T-helper 9 cell (primary cell): Measurements from ENCODE around the gene SNX32.
"Not testable (repeated sequence)": the region's sequence is repeated elsewhere in the genome, so short reads cannot be mapped to it uniquely, and the experiment has no call there.

Experiments used
- DNase-seq: peaks from one replicate; pipeline ENCODE4 v3.0.0-alpha.2; 2020

Gene SNX32

DNA sequence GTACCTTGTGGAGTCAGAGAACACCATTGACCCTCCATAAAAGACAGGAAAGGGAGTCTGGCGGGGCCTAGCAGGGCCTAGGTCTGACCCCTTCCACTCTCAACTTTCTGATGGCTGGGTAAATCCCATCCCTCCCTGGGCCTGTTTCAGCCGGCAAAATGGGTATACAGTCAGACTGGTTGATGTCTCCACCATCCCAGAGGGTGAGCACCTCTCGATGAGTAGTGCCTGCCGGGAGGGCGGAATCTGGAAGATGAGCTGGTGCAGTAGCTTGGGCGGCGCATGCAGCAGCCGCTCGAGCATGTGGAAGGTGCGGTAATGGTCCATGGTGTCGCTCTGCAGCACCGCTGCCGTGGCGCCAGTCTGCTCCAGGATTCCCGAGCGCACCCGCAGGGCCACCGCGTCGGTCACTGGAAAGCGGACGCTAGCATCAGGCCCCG lies 54.0 kb downstream of the SNX32 start:
- DNase-seq, result no peak

DNA sequence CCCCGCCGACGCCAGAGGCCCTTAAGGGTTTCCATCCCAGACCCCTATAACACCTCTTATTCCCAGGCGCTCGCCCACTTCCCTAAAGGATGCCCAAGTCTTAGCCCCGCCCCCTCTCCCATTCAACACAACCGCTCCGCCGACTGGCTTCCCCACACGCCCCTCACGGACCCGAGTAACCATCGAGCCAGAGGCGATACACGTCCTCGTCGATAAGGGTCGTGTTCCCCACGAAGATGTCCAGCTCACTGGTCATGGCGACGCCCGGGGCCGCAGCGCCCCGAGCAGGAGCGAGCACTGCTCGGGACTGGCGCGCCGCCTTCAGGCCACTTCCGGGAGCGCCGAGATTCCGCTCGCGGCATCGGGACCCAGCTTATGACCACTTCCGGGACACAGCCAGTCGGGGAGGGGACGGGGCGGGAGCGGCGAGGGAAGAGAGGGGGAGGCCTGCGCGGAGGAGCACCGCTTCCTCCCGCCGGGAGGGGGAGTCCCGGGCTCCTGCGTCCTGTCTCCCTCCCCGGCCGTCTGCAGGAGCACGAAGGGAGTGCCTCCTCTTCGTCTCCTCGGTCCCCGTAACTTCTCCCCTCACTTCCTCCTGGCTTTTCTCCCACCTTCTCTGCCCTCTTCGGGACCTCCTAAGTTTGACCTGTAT lies 54.5 kb downstream of the SNX32 start, which contains the start of gene FIBP:
Gene FIBP (minus strand): TSS at position 309 of the 652 bp plus-strand sequence. CDS start 53 bp downstream, at position 256.
- DNase-seq, result peak; percentile 95

DNA sequence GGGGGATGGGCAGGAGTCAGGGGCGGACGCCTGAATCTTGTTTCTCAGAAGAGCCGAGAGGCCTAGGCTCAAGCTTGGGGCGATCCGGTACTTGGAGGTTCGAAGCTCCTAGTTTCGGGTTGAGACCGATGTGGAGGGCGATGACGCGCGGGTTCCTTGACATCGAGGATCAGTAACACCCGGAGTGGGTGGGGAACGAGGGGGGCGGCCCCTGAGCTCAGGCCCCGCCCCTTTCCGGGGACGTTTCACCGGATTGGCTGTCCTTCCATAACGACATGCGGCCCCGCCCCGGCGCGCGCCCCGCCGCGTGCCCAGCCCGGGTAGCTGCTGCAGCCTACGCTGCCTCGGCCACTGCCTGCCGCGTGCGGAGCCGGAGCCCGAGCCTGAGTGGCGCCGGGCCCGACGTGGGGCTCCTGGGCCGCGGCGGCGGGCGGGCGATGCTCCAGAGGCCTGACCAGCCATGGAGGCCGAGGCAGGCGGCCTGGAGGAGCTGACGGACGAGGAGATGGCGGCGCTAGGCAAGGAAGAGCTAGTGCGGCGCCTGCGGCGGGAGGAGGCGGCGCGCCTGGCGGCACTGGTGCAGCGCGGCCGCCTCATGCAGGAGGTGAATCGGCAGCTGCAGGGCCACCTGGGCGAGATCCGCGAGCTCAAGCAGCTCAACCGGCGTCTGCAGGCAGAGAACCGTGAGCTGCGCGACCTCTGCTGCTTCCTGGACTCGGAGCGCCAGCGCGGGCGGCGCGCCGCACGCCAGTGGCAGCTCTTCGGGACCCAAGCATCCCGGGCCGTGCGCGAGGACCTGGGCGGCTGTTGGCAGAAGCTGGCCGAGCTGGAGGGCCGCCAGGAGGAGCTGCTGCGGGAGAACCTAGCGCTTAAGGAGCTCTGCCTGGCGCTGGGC lies 56.8 kb downstream of the SNX32 start, which contains the start of gene CCDC85B:
Gene CCDC85B (plus strand): TSS at position 350 of the 895 bp plus-strand sequence. CDS start 111 bp downstream, at position 461.
- DNase-seq, result peak; percentile 98

DNA sequence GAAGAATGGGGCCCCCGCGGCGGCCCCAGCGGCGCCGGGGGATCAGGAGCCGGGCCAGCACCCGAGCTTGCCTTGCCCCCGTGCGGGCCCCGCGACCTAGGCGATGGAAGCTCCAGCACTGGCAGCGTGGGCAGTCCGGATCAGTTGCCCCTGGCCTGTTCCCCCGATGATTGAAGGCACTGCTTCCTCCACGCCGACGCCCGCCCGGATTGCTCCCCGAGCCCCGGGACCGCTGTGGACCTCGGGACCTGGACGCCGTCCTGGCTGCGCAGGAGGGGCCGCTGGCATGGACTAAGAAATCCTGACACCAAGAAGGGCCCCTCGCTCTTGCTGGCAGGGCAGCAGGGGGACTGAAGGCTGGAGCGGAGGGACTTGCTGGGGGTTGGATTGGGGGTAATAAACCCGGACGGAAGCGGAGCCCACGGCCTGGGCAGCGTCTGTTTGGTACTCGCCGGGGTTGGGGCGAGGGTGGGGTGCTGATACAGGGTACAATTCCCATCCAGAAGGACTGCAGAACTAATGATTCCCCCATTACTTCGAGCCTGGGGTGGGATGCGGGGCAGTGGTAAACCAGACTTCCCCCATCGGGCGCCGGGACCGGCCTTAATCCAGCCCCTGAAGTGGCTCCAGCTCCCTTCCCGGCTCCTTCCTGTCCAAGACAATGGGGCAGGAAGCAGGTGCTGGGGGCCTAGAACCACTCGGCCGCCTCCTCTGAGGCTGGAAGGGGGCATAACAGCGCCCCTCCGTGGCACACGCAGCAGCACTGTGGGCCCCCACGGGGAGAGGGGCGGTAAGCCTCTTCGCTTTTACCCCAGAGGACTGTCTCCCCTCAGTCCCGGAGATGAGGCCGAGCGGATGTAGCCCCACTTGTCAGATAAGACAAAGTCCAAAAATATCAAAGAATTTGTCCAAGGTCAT lies 57.7 kb downstream of the SNX32 start:
- no peak for DNase-seq

DNA sequence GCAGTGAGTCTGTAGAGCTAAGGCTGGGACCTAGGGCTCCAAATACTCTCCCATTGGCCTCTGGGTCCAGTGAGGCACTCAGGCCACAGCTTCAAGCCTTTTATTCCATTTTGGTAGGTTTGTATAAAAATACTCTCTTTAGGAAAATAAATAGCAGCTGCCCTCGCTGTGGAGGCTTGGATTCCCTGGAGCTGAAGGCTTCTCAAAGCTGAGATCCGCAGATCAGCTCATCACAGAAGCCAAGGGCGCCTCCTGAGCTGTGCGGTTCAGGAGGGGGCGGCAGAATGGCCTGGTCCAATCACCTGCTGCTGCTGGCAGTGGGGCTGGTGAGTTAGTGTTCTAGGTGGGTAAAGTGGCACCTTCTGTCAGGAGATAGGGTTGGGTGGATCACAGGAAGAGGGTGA lies 58.4 kb downstream of the SNX32 start:
- DNase-seq, result not testable (repeated sequence)

DNA sequence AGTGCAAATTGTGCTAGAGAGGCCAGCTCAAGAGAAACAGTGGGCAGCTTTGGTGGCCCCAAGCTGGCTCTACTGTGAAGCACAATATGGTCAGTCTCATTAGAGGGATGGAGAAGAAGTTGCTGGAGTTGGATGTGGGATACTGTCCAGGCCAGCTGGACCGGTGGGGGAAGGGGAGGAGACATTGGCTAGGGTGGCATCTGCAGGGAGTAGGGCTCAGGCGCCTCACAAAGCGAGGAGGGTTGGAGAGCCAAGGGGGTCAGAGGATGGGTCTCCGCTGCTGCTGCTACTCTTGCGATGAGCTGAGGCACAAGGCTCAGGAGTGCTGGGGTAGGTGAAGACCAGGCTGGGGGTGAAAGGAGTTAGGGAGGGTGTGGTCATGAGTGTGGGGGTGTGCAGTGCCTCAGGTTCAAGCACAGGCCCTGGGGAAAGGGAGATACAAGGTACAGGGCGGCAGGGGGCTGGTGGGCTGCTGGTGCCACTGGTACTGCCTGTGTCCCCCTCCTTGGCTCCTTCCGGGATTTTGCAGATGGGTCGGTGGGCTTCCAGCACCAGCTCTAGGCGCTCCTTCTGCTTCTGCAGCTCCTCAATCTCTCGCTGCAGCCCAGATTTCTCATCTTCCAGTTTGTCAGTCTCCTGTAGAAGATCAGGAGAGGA lies 59.0 kb downstream of the SNX32 start:
- no peak for DNase-seq

DNA sequence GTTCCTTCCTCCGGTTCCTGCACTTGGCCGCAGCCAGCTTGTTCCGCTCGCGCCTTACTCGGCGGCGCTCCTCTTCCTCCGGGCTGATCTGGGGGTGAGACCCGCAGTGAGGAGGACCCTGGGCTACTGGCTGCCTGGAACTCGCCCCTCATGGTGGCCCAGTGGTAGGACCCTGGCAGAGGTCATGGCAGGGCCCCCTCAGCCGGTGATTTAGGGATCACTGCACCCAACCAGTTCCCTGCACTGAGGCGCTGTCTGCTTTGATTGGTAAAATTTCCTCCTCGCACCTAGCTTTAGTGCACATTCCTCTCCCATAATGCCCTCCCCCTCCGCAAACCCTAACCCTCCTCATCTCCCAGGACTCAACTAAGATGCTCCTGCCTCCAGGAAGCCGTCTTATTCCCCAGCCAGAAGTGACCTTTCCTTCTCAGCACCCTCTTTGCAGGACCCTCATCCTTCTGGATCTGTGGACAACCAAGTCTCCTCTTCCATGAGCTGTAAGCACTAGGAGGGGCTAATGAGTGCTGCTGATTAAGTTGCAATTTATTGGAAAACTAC lies 60.4 kb downstream of the SNX32 start:
- DNase-seq, result no peak

DNA sequence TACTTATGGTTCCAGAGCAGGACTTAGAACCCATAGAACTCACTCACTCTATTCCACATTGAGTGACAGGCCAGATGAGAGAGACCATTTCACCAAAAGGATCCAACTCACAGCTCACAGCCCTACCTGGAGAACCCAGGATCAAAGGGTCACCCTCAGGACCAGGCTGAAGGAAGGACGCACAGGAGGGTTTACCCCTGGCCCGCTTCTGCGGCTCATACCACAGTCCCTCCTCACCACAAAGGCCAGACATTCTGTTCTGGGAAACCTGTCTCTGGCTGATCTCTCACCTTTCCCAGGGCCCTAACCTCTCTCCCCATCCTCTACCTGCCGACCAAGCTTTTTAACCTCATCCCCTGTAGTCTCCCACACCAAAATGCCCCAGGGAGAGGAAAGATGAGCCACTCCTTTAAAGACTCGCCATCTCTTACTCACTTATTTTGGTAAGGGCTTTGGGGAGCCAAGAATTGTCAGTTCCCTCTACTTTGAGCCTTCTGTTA lies 61.8 kb downstream of the SNX32 start:
- no peak for DNase-seq

DNA sequence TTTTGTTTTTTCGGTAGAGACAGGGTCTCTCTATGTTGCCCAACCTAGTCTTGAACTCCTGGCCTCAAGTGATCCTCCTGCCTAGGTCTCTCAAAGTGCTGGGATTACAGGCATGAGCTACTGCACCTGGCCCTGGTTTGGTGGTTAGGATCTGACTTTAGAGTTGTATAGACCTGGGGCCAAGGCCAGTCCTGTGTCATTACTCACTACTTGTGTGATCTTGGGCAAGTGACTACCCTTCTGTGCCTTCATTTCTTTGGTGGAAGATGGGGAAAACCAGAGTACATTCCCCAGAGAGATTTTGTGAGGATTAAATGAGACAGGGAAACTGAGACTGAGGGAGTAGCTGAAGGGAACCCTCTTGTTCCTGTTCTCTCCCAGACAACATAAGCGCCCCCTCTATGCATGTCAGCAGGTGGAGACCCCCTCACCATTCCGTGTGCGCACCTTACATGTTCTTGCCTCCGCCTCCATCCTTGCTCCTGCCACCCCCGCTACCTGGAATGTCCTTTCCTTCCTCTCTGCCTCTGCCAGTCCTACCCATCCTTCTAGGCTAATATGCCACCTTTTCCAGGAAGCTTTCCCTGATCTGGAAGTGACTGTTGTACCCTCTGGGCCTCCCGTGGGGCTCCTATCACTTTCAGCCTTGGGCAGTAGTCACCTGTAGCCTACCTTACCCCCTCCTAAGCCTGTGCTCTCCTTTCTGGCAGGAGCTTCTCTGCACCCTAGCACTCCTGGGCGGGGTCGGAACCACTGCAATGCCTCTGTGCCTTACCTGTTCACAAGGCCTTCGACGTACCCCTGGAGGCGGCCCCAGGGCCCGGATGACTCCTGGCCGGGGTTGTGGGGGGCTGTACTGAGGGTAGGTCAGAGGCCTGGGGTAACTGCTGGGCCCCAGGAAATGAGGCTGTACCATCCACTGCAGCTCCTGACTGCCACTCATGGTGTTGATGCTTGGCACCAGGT lies 62.6 kb downstream of the SNX32 start:
- DNase-seq, result no peak

DNA sequence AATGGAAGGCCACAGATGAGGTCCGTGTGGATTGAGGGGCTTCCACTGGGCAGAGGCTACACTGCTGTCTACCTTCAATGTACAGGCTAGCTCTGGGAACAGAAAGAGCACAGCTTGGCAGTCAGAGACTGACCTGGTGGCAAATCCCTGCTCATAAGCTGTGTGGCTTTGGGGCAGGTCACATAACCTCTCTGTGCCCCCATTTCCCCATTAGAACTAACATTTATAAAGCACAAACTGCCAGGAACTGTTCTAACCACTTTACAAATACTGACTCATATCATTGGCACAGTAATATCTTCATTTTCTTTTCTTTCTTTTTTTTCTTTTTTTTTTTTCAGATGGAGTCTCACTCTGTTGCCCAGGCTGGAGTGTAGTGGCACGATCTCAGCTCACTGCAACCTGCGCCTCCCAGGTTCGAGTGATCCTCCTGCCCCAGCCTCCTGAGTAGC lies 63.3 kb downstream of the SNX32 start:
- no peak for DNase-seq

DNA sequence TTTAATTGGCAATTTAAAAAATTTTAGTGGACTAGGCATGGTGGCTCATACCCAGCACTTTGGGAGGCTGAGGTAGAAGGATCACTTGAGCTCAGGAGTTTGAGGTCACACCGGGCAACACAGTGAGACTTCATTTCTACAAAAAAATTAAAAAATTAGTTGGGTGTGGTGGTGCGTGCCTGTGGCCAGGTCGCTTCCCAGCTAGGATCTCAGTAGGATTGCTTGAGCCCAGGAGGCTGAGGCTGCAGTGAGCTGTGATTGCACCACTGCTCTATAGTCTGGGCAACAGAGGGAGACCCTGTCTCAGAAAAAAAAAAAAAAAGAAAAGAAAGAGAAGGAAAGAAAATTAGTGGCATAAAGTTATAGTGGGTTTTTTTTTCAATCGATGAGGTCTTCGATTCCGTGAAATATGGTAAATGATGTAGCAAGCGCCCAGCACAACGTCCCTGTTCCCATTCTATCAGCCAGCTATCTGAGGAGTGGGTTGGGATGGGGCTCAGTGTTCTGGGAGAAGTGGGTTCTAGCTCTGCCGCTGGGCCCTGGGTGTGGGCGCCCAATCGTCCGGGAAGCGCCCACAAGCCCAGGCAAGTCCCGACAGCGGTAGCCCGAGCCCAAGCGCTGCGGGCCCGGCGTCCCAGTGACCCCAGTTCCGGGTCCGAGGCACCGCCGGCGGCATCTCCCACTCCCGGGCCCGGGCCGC lies 65.0 kb downstream of the SNX32 start:
- no peak for DNase-seq

DNA sequence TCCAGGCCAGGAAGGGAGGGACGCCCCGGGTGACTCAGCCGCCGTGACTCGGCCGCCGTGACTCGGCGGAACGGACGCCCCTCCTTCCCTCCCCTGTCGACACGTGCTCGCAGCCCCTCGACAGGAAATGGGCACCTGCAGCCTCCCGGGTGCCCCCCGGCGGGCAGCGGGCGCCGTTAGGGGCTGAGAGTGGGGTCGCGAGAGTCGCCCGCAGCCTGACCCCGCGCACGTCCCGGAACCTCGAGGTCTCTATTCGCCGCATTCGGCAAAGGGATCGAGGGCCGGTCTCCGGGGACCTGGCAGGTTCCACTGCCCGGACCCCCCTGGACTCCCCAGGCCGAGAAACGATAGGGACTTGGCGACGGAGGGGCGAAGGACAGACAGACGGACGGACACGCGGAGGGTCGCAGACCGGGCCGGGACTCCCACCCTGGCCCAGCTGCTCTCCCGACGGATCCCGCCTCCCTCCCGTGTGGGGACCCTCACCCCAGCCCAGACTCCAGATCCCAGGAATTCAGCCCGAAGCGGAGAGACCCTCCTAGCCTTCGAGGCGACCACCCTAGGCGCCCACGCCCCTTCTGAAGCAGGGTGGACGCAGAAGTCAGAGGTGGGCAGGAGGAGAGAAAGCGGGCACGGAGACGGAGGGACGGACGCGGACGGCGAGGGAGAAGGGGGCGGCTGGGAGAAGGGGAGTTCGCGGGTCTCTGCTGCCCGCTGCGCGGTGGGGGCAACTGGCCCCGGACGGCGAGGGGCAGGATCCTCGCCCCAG lies 65.8 kb downstream of the SNX32 start:
- DNase-seq, result peak; percentile 52

DNA sequence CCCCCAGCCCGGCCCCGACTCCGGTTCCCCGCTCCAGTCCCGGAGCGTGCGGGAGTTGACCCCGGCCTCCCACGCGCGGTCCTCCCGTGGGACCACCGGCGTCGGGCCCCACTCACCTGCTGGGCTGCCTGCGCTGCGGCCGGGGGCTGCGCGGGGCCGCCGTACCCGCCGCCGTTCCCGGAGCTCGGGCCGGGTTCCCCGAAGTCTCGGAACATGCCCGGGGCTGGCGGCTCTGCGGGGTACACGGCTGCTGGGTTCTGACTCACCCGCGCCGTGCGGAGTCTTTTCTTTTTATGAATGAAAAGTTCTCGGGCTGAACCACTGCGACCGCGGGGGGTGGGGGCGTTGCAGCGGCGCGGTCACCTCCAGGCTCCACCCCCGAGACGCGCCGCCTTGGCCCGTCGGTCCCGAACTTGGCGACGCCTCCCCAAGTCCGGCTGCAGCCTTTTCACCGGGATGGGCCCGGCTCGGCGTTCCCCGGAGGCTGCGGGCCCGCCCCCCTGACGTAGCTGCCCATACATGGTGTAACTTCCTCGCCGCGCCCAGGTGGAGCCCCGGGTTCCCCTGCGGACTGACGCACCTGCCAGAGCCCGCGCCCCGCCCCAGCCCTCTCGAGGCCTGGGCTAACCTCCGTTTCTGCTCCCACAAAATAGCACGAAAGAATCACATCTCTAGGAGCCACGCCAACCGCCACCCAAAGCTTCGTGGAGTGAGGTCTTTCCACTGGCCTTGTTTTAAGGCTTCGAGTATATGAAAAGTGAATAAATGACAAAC lies 66.5 kb downstream of the SNX32 start, which contains the start of gene FOSL1:
Gene FOSL1 (minus strand): TSS at position 264 of the 774 bp plus-strand sequence. CDS start 49 bp downstream, at position 215.
- peak; percentile 93 for DNase-seq

DNA sequence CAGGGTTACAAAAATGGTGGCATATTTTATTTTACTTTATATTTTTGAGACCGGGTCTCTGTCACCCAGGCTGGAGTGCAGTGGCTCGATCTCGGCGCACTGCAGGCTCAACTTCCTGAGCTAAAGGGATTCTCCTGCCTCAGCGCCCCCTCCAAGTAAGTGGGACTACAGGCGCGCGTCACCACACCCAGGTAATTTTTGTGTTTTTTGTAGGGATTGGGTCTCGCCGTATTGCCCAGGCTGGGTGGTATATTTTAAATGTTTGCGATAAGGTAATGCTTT lies 67.1 kb downstream of the SNX32 start:
- DNase-seq, result no peak

DNA sequence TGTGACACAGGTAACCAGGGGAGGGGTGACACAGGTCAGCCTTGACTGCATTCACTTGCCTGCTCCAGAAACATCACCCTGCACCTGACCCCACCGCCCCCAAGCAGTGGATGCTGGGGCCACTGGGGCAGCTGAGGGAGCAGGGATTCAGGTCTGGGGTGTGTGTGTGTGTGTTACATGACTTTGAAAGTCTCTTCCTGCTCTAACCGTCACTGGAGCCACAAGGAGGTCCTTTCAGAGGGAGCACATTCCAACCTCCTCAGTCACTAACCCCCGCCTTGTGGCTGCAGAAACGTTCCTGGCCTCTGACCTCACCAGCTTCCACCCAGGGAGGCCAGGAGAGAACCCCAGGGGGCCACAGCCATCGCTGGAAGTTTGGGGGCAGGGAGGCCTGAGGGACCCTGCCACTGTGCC lies 69.3 kb downstream of the SNX32 start:
- DNase-seq, result no peak
